Hippocampal formation (tissue), 2 donors: Measurements from ENCODE around the gene REL.
"Not testable (repeated sequence)": the region's sequence is repeated elsewhere in the genome, so short reads cannot be mapped to it uniquely, and the experiment has no call there.

Experiments used
- DNase-seq, 2 donors: peaks; one replicate each; lab custom pipeline; 2025; lab: John Stamatoyannopoulos, UW

REL gene

GRCh38 chr2:60926741-60927552 lies 45.6 kb downstream of the REL start:
- no peak for DNase-seq

GRCh38 chr2:60932061-60932460 lies 50.7 kb downstream of the REL start:
- not testable (repeated sequence) for DNase-seq

GRCh38 chr2:60932954-60933353 lies 51.6 kb downstream of the REL start:
- DNase-seq = no peak

- DNase-seq = no peak
Measured at GRCh38 chr2:60934165-60934722, 52.9 kb downstream of the REL start.

GRCh38 chr2:60936757-60937156 lies 55.4 kb downstream of the REL start:
- no peak for DNase-seq

GRCh38 chr2:60938301-60938700 lies 56.9 kb downstream of the REL start:
- no peak for DNase-seq

GRCh38 chr2:60939622-60940021 lies 58.2 kb downstream of the REL start:
- no peak for DNase-seq

GRCh38 chr2:60945341-60945740 lies 64.0 kb downstream of the REL start:
- no peak for DNase-seq

GRCh38 chr2:60947056-60947455 lies 65.7 kb downstream of the REL start:
- DNase-seq = no peak

GRCh38 chr2:60948161-60948560 lies 66.8 kb downstream of the REL start:
- no peak for DNase-seq

GRCh38 chr2:60948926-60949579 lies 67.7 kb downstream of the REL start:
- DNase-seq = no peak

GRCh38 chr2:60954139-60954538 lies 72.8 kb downstream of the REL start:
- no peak for DNase-seq

GRCh38 chr2:60957224-60957623 lies 75.8 kb downstream of the REL start:
- no peak for DNase-seq

- no peak for DNase-seq
Measured at GRCh38 chr2:60957643-60958042, 76.3 kb downstream of the REL start.

GRCh38 chr2:60958361-60958760 lies 77.0 kb downstream of the REL start:
- DNase-seq = no peak

GRCh38 chr2:60958800-60959199 lies 77.4 kb downstream of the REL start:
- no peak for DNase-seq

- DNase-seq = no peak
Measured at GRCh38 chr2:60959501-60959900, 78.1 kb downstream of the REL start.

GRCh38 chr2:60960706-60961105 lies 79.3 kb downstream of the REL start:
- no peak for DNase-seq

GRCh38 chr2:60961457-60961856 lies 80.1 kb downstream of the REL start:
- DNase-seq = no peak

GRCh38 chr2:60962528-60962927 lies 81.2 kb downstream of the REL start:
- DNase-seq = no peak

GRCh38 chr2:60963190-60963589 lies 81.8 kb downstream of the REL start:
- DNase-seq = no peak

- no peak for DNase-seq
Measured at GRCh38 chr2:60964651-60965498, 83.5 kb downstream of the REL start.

GRCh38 chr2:60965499-60965785 lies 84.1 kb downstream of the REL start:
- DNase-seq = no peak
